NT2/D1 (cell line): ENCODE results near the gene SLC35F3.

Experiments
- DNase-seq: peaks from one replicate; pipeline ENCODE4 v3.0.0-alpha.2; 2011; ENCODE audit warnings: low read depth, low spot score
- H3K27me3 ChIP-seq: 2 replicates; pipeline ENCODE4 v1.6.0; 2011; ENCODE audit warnings: mild to moderate bottlenecking; ENCODE audit not compliant: insufficient read length, insufficient read depth
- H3K36me3 ChIP-seq: 2 replicates; pipeline ENCODE4 v1.6.1; 2011; ENCODE audit warnings: mild to moderate bottlenecking, low read length, mixed read lengths; ENCODE audit not compliant: insufficient read depth, insufficient read length
- H3K4me1 ChIP-seq: 2 replicates; pipeline ENCODE4 v1.5.1; 2011; ENCODE audit not compliant: insufficient read depth, insufficient read length
- H3K4me3 ChIP-seq: 2 replicates; pipeline ENCODE4 v1.5.1; 2011; ENCODE audit warnings: low read depth; ENCODE audit not compliant: insufficient read length
- H3K9ac ChIP-seq: 2 replicates; pipeline ENCODE4 v1.6.0; 2011; ENCODE audit warnings: low read depth; ENCODE audit not compliant: insufficient read length
- H3K9me3 ChIP-seq: 2 replicates; pipeline ENCODE4 v1.5.1; 2011; ENCODE audit warnings: mild to moderate bottlenecking, low read length; ENCODE audit not compliant: insufficient read depth
- SUZ12 ChIP-seq: IDR thresholded peaks from 2 replicates; pipeline ENCODE4 v1.6.1; 2011; ENCODE audit not compliant: insufficient read length, insufficient read depth; ENCODE audit errors: extremely low read depth
- YY1 ChIP-seq: IDR thresholded peaks from 2 replicates; pipeline ENCODE4 v1.6.1; 2011; ENCODE audit not compliant: insufficient read length, insufficient read depth
- ZNF274 ChIP-seq: IDR thresholded peaks from 2 replicates; pipeline ENCODE4 v1.6.1; 2011; ENCODE audit warnings: mild to moderate bottlenecking, low read depth, low read length

The SLC35F3 gene

DNA sequence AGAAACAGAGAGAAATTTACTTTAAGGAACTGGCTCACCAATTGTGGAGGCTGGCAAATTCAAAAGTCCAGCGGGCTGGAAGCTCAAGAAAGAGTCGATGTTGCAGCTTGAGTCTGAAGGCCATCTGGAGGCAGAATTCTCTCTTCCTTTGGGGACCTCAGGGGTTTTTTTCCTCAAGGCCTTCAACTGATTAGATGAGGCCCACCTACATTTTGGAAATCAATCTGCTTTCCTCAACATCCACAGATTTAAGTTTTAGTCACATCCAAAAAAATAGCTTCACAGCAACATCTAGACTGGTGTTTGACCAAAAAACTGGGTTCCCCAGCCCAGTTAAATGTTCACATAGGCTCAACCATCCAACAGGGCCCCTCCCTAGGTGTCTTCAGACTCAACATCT lies 114.9 kb downstream of the SLC35F3 start:
- no peak overlapping the region for H3K4me3 ChIP-seq
- H3K27me3 ChIP-seq, result no peaks in the 10 kb centered on the region
- TF ChIP-seq ZNF274 (no peak), YY1 (no peak), SUZ12 (no peak)
- H3K4me1 ChIP-seq, result no peaks in the 10 kb centered on the region
- no peak overlapping the region for H3K9ac ChIP-seq
- no peak for DNase-seq
- H3K9me3 ChIP-seq, result no peaks in the 10 kb centered on the region
- no peaks in the 10 kb centered on the region for H3K36me3 ChIP-seq

DNA sequence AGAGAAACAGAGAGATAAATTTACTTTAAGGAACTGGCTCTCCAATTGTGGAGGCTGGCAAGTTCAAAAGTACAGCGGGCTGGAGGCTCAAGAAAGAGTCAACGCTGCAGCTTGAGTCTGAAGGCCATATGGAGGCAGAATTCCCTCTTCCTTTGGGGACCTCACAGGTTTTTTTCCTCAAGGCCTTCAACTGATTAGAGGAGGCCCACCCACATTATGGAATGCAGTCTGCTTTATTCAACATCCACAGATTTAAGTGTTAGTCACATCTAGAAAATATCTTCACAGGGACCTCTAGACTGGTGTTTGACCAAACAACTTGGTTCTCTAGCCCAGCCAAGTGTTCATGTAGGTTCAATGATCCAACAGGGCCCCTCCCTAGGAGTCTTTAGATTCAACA lies 117.8 kb downstream of the SLC35F3 start:
- H3K4me3 ChIP-seq, result no peak overlapping the region
- H3K9me3 ChIP-seq, result no peaks in the 10 kb centered on the region
- DNase-seq, result no peak
- TF ChIP-seq ZNF274 (no peak), SUZ12 (no peak), YY1 (no peak)
- no peak overlapping the region for H3K9ac ChIP-seq
- H3K4me1 ChIP-seq, result no peaks in the 10 kb centered on the region
- H3K36me3 ChIP-seq, result no peaks in the 10 kb centered on the region
- H3K27me3 ChIP-seq, result no peaks in the 10 kb centered on the region

DNA sequence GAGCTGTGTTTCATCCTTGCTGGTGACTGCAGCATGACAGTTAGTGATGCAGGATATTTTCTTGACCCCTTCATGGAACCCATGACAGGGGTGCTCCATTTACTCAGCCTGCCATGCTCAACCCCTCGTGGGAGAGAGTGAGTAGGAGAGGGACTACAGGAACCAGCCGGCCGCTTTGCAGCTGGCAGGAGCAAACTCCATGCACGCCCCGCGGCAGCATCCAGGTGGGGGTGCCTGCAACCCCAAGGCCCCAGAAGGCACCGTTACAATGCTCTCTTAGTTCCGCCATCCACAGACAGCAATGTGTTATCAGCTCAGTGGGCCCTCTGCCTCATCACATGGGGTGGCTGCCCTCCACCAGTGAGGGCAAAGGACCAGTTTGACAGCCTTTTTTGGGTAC lies 135.1 kb downstream of the SLC35F3 start:
- no peaks in the 10 kb centered on the region for H3K27me3 ChIP-seq
- H3K36me3 ChIP-seq, result no peaks in the 10 kb centered on the region
- H3K4me1 ChIP-seq, result no peaks in the 10 kb centered on the region
- no peak for TF ChIP-seq YY1
- TF ChIP-seq ZNF274, result no peak
- TF ChIP-seq SUZ12, result no peak
- no peaks in the 10 kb centered on the region for H3K9me3 ChIP-seq
- DNase-seq, result no peak
- H3K9ac ChIP-seq, result no peak overlapping the region
- no peak overlapping the region for H3K4me3 ChIP-seq

DNA sequence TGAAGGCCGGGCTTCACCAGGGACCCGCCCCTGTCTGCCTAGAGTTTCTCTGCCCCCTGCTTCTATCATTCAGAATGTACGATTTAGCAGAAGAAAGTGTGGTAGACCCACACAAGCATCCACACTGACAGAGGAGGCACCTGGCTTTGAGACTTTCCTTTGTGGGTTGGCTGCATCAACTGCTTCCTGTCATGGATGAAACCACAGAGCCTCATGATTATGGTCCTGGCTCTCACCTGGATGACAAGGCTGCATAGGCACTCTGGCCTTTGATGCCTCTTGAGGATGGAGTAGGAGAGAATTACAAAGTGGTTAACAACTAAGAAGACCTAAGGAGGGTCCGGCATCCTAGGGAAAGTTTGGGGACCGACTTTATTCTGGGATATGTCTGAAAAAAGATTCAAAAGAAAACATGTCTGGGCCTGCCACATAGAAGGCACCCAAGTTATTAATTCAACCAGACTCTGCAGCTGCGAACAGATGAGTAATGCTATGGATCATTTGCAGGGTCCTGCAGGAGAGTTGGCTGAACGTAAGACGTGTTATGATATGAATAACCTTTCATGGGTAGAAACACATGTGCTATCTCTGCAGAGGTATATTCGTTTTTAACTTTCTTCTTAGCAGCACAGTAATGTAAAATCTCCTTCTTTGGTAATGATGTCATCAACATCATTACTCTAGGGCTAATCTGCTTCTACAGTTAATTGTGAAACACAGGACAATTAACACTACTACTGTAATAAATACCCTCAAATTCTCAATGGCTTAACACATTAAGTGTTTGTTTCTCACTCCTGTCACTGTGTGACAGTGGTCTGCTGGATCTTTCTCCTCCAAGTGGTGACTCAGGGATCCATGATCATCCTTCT lies 136.2 kb downstream of the SLC35F3 start:
- no peaks in the 10 kb centered on the region for H3K4me1 ChIP-seq
- TF ChIP-seq ZNF274, result no peak
- no peak for TF ChIP-seq SUZ12
- no peak for TF ChIP-seq YY1
- no peaks in the 10 kb centered on the region for H3K36me3 ChIP-seq
- no peaks in the 10 kb centered on the region for H3K27me3 ChIP-seq
- no peak overlapping the region for H3K4me3 ChIP-seq
- DNase-seq, result no peak
- H3K9ac ChIP-seq, result no peak overlapping the region
- H3K9me3 ChIP-seq, result no peaks in the 10 kb centered on the region

DNA sequence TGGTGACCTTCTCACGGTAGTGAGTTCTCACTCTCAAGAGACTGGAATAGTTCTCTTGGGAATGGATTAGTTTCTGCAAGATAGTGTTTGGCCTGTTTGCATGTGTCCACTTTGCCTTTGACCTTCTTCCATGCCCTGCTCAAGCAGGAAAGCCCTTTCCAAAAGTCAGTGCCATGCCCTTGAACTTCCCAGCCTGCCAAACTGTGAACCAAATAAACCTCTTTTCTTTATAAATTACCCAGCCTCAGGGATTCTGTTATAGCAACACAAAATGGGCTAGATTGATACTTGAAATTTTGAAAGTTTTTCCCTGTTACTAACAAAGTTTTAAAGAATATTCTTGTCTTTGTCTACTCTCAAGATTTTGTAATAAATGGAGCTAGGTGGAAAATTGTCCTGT lies 139.6 kb downstream of the SLC35F3 start:
- Histone ChIP-seq H3K4me1 (no peaks in the 10 kb centered on the region), H3K27me3 (no peaks in the 10 kb centered on the region), H3K4me3 (no peak overlapping the region), H3K36me3 (no peaks in the 10 kb centered on the region), H3K9me3 (no peaks in the 10 kb centered on the region), H3K9ac (no peak overlapping the region)
- TF ChIP-seq ZNF274 (no peak), SUZ12 (no peak), YY1 (no peak)
- DNase-seq, result no peak

DNA sequence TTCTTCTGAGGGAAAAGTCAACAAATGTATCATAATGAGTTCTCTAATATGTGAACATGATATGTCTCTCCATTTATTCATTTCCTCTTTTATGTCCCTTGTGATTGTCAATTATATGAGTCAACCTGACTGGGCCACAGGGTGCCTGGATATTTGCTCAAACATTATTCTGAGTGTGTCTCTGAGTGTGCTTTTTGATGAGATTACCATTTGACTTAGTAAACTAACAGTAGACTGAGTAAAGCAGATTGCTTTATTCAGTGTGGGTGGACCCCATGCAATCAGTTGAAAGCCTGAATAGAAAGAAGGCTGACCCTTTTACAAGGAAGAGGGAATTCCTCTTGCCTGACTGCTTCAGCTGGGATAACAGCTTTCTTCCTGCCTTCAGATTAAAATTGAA lies 142.6 kb downstream of the SLC35F3 start:
- no peak for DNase-seq
- H3K4me3 ChIP-seq, result no peak overlapping the region
- no peak overlapping the region for H3K9ac ChIP-seq
- H3K4me1 ChIP-seq, result no peaks in the 10 kb centered on the region
- TF ChIP-seq ZNF274, result no peak
- no peak for TF ChIP-seq YY1
- TF ChIP-seq SUZ12, result no peak
- no peaks in the 10 kb centered on the region for H3K27me3 ChIP-seq
- H3K9me3 ChIP-seq, result no peaks in the 10 kb centered on the region
- H3K36me3 ChIP-seq, result no peaks in the 10 kb centered on the region

DNA sequence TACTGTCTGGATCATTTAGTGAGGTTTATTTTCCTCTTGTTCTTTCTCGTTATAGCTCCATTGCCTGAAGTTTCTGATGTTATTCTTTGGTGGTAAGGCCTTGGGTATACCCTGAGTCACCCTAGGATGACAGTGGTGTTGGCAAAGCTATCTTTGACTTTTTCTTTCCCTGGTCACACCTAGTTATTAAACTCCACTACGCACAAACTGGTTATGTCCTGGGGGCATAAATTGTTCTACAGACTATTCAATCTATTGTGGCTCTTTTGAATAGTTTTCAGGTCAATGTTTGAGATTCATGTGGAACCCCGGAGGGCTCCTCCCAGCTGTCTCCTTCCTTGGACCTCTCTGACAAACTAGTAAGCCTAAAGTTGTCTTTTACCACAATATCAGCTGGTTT lies 157.7 kb downstream of the SLC35F3 start:
- Histone ChIP-seq H3K9me3 (no peaks in the 10 kb centered on the region), H3K36me3 (no peaks in the 10 kb centered on the region), H3K9ac (no peak overlapping the region), H3K4me1 (no peaks in the 10 kb centered on the region), H3K27me3 (no peaks in the 10 kb centered on the region), H3K4me3 (no peak overlapping the region)
- DNase-seq, result no peak
- no peak for TF ChIP-seq YY1
- no peak for TF ChIP-seq SUZ12
- TF ChIP-seq ZNF274, result no peak
